Adrenal gland (tissue), 12 donors: Measurements from ENCODE around the gene IBA57. TPM values are rescaled to one million over a fixed set of nuclear protein-coding genes. Genes with fewer than 3 reads are reported as not detected.

Experiments used
- DNase-seq, 7 donors: peaks; one replicate each; pipeline ENCODE4 v3.0.0-alpha.2; 2019 to 2020
- H3K27ac ChIP-seq, 5 donors: fragments of 200-600 bp; sonication (generic) in 4 of 5; 1 replicate in 3 of 5; 2 replicates in 2 of 5; pipeline versions ENCODE4 v1.5.1 to v1.8.0; 2016 to 2020; ENCODE audit warnings: mild to moderate bottlenecking in 1 of 5
- H3K27me3 ChIP-seq: fragments of 200-600 bp; 2 replicates; pipeline ENCODE4 v1.8.0; 2021
- H3K36me3 ChIP-seq, 2 donors: fragments of 200-600 bp; replicated peaks in 1 of 2; 1 replicate in 1 of 2; 2 replicates in 1 of 2; pipeline versions ENCODE4 v1.5.1 to v1.8.0; 2018 to 2022
- H3K4me1 ChIP-seq, 2 donors: fragments of 200-600 bp; replicated peaks in 1 of 2; 1 replicate in 1 of 2; 2 replicates in 1 of 2; pipeline versions ENCODE4 v1.5.1 to v1.8.0; 2018 to 2021
- H3K4me3 ChIP-seq, 4 donors: fragments of 200-600 bp; sonication (generic) in 3 of 4; one replicate each; pipeline ENCODE4 v1.5.1; 2016 to 2018
- H3K9me3 ChIP-seq, 3 donors: fragments of 200-600 bp; sonication (generic) in 1 of 3; replicated peaks in 1 of 3; 1 replicate in 2 of 3; 2 replicates in 1 of 3; pipeline versions ENCODE4 v1.5.1 to v1.8.0; 2016 to 2021
- CTCF ChIP-seq, 6 experiments: fragments of 450-650 bp in 4 of 6; fragments of 200-600 bp in 2 of 6; sonication (generic) in 1 of 6; IDR thresholded peaks; 1 replicate in 5 of 6; 2 replicates in 1 of 6; pipeline versions ENCODE4 v1.5.1 to v1.8.0; 2016 to 2021; ENCODE audit warnings: antibody characterized with exemption in 6 of 6, mild to moderate bottlenecking in 2 of 6, moderate library complexity in 1 of 6
- POLR2A ChIP-seq, 2 donors: fragments of 450-650 bp; IDR thresholded peaks; one replicate each; pipeline ENCODE4 v1.6.1; 2017; ENCODE audit warnings: antibody characterized with exemption in 2 of 2, mild to moderate bottlenecking in 2 of 2, moderate library complexity in 1 of 2
- WGBS, 4 donors: extraction: QIAGEN DNeasy Blood & Tissue Kit in 2 of 4; methylation state at CpG; one replicate each; pipeline versions ENCODE4 v1.1.5 to v1.1.7; 2013 to 2017; 5-methylcytosine and 5-hydroxymethylcytosine counted together
- intact Hi-C, 2 donors: fragments of 100-400 bp; cut with DNase I; formaldehyde crosslinking; loops; one replicate each; pipeline versions ENCODE4 v1.14.1 to v1.15.0; 2022 to 2023
- polyA plus RNA-seq, 3 donors: library from polyadenylated mRNA; stranded (reverse); fragments of 200-250 nt in 2 of 3; fragments of 350-450 nt in 1 of 3; fragmentation: Illumina TruSeq in 1 of 3; extraction: RNeasy Lipid Tissue Mini Kit (QIAGEN cat#74804) in 1 of 3; gene quantifications; one replicate each; pipeline ENCODE4 v1.2.3, GENCODE V29; 2013 to 2014
- small RNA-seq, 2 donors: library from RNA; depleted of rRNA; stranded (forward); fragments of <200 nt; gene quantifications; one replicate each; pipeline ENCODE3, GENCODE V24; 2016
- total RNA-seq, 9 donors: library from RNA; depleted of rRNA in 4 of 9; stranded (reverse); fragments of >200 nt in 4 of 9; fragments of 120-200 nt in 1 of 9; fragmentation: NEBNext Ultra II Directional in 1 of 9; extraction: Animal tissue kit (Norgen Biotek cat#: 25700) in 1 of 9; gene quantifications; one replicate each; pipeline versions ENCODE4 v1.1.0 to v1.2.4, GENCODE V29; 2013 to 2023
- donor health status: healthy with polysubstance abuse.
- donor health status: Bipolar disorder and iron deficiency.
- donor health status: DM: yes; HTN: yes; CAD: no.
- donor health status: DM: no; HTN: no; CAD: no.
- donor health status: DM: no; HTN: no; CAD: no.
- donor health status: DM: yes; HTN: yes; CAD: no.

The IBA57 gene
- total and polyA plus RNA-seq, 12 donors: 1.4 to 40.6 (median 13.0) TPM

GRCh38 chr1:228231189-228231588, 65.6 kb downstream of the IBA57 start:
- Histone ChIP-seq H3K9me3 (no peaks in the 10 kb centered on the region), H3K27me3 (no peaks in the 10 kb centered on the region), H3K4me3 (no peak overlapping the region), H3K36me3 (no peaks in the 10 kb centered on the region), H3K4me1 (no peaks in the 10 kb centered on the region), H3K27ac (no peak overlapping the region)
- TF ChIP-seq CTCF (IDR thresholded peaks at IDR 0.05): no peak
- no peak for TF ChIP-seq POLR2A (IDR thresholded peaks at IDR 0.05)
- no peak for DNase-seq
- WGBS, 4 donors: 81 to 93% (median 87%) methylated on average over 2 of the region's 2 CpGs
- intact Hi-C loops: no loop called here

Small RNAs within 50 kb of the gene (small RNA-seq; reads per million reads assigned to genes)
- gene AL359510.1: 0 reads per million in 2 donors

Other genes with a start within 250 kb of the IBA57 start
- 1 to 10 TPM in 5 of 9 donors, under 1 TPM in 4; 0.28 to 2.9 (median 1.6) TPM for gene WNT9A, start 217.9 kb upstream of the IBA57 start, total RNA-seq
- gene WNT9A, start 217.9 kb upstream of the IBA57 start, polyA plus RNA-seq: 1 to 10 TPM in 1 of 3 donors, under 1 TPM in 2; 0.18 to 1.1 (median 0.64) TPM
- not detected for gene WNT3A, start 158.8 kb upstream of the IBA57 start, total RNA-seq
- gene WNT3A, start 158.8 kb upstream of the IBA57 start, polyA plus RNA-seq: not detected
- gene ARF1, start 83.1 kb upstream of the IBA57 start, total RNA-seq: 100 to 1,000 TPM; 200 to 611 (median 378) TPM
- gene ARF1, start 83.1 kb upstream of the IBA57 start, polyA plus RNA-seq: 100 to 1,000 TPM; 274 to 510 (median 384) TPM
- 10 to 100 TPM in 7 of 9 donors, 1 to 10 TPM in 2; 8.0 to 24.8 (median 14.0) TPM for gene C1orf35, start 62.5 kb upstream of the IBA57 start, total RNA-seq
- 10 to 100 TPM in 2 of 3 donors, 1 to 10 TPM in 1; 5.0 to 42.0 (median 36.0) TPM for gene C1orf35, start 62.5 kb upstream of the IBA57 start, polyA plus RNA-seq
- 100 to 1,000 TPM in 2 of 9 donors, 10 to 100 TPM in 7; 56.4 to 120 (median 67.6) TPM for gene MRPL55, start 56.5 kb upstream of the IBA57 start, total RNA-seq
- 100 to 1,000 TPM in 2 of 3 donors, 10 to 100 TPM in 1; 25.1 to 309 (median 303) TPM for gene MRPL55, start 56.5 kb upstream of the IBA57 start, polyA plus RNA-seq
- gene GUK1, start 25.5 kb upstream of the IBA57 start, total RNA-seq: 100 to 1,000 TPM; 162 to 427 (median 232) TPM
- gene GUK1, start 25.5 kb upstream of the IBA57 start, polyA plus RNA-seq: 100 to 1,000 TPM in 2 of 3 donors, 10 to 100 TPM in 1; 42.3 to 414 (median 388) TPM
- gene GJC2, start 15.9 kb upstream of the IBA57 start, total RNA-seq: 1 to 10 TPM in 7 of 9 donors, under 1 TPM in 2; 0.72 to 4.1 (median 1.2) TPM
- 1 to 10 TPM in 2 of 3 donors, under 1 TPM in 1; 0.05 to 2.1 (median 1.8) TPM for gene GJC2, start 15.9 kb upstream of the IBA57 start, polyA plus RNA-seq
- gene OBSCN, start 42.2 kb downstream of the IBA57 start, total RNA-seq: 10 to 100 TPM in 1 of 9 donors, 1 to 10 TPM in 8; 2.4 to 10.2 (median 5.5) TPM
- 10 to 100 TPM in 1 of 3 donors, 1 to 10 TPM in 1, under 1 TPM in 1; 0.90 to 18.0 (median 6.3) TPM for gene OBSCN, start 42.2 kb downstream of the IBA57 start, polyA plus RNA-seq
- gene TRIM11, start 241.0 kb downstream of the IBA57 start, total RNA-seq: 10 to 100 TPM in 8 of 9 donors, 1 to 10 TPM in 1; 7.3 to 26.7 (median 18.6) TPM
- 10 to 100 TPM in 2 of 3 donors, 1 to 10 TPM in 1; 3.5 to 17.2 (median 12.8) TPM for gene TRIM11, start 241.0 kb downstream of the IBA57 start, polyA plus RNA-seq